GM08714 (cell line): ENCODE results near the gene KRT10.
"Not testable (repeated sequence)": the region's sequence is repeated elsewhere in the genome, so short reads cannot be mapped to it uniquely, and the experiment has no call there.

Experiments
- H3K4me3 ChIP-seq: fragments of 200-500 bp; sonication (Bioruptor generic); 2 replicates; pipeline ENCODE4 v1.5.1; 2014; ENCODE audit warnings: mild to moderate bottlenecking, low read length, inconsistent platforms
- ZNF274 ChIP-seq: IDR thresholded peaks from 2 replicates; pipeline ENCODE4 v1.6.1; 2012; ENCODE audit warnings: mild to moderate bottlenecking, low read depth, low read length

KRT10 gene

DNA sequence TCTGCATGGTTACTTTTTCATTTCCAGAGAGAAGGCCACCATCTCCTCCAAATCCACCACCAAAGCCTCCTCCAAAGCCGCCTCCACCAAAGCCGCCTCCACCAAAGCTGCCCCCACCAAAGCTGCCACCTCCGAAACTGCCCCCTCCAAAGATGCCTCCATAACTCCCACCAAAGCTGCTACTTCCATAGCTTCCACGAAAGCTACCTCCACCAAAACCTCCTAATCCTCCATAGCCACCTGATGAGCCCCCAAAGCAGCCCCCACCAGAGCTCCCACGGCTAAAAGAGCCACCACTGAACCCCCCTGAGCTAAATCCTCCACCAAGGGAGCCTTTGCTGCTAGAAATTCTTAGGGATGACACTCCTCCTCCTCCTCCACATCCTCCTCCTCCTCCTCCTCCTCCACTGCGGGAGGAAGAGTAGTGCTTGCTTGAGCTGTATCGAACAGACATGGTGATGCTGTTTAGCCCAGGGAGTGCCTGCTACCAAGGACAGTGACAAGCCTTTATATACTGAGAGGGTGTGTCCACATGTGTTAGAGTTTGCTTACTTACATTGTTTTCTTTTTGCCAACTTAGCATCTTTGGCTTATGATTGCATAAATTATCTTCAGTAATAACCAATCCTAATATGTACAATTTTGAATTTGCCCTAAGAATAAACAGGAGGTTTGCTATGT lies at the start of gene KRT10:
TSS of gene KRT10 (minus strand) at position 483 of the 681 bp plus-strand sequence. CDS start at position 454, 29 bp downstream.
- H3K4me3 ChIP-seq: no peak within 1 kb of the TSS
- no peak for TF ChIP-seq ZNF274

DNA sequence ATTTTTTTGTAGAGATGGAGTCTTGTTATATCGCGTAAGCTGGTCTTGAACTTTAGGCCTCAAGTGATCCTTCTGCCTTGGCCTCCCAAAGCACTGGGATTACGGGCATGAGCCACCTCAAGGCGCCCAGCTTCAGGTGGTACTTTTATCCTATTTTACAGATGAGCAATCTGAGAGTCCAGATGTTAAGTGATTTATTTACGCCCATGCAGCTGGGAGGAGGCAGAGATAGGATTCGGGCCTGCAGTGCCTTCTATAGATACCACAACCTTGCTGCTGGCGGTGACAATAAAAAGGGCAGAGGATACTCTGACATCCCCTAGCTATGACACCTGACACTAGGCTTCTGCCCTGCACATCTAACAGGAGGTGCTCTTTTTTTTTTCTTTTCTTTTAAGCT lies 48.9 kb upstream of the KRT10 start:
- H3K4me3 ChIP-seq: no peak overlapping the region
- TF ChIP-seq ZNF274: no peak

DNA sequence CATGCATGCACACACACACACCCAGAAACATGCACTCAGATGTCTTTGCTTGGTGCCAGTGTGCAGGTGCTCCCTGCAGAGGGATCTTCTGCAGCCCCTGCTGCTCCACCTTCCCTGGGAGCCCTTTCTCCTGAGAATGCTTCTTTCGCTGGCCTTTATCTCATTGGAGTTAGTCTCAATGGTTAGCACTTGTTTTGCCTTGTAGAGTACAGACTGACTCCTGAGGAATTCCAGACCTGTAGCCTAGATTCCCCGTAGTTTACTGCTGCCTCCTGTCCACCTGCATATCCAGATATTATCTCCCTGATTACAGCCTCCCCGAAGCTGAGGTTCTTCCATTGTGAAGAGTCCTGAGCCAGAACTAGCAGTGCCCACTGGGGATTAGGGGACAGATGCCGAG lies 47.7 kb upstream of the KRT10 start:
- no peak overlapping the region for H3K4me3 ChIP-seq
- TF ChIP-seq ZNF274: no peak

DNA sequence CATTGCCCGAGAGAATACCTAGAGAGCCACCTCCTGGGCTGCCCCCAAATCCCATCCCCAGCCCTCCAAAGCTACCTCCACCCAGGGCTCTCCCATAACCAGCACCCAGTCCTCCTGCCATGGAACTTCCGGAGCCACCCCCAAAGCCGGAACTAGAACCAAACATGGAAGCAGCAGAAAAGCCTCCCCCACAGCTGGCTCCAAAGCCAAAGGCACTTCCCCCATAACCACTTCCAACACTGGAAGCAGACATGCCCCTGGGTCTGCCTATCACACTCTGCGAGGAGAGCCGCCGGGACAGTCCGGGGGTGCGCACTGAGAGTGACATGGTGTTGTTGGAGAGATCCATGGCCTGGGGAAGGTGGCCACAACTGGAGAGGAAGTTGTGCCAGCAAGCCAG lies 44.4 kb upstream of the KRT10 start, which contains the start of gene KRT12:
TSS of gene KRT12 (minus strand) at position 386 of the 400 bp plus-strand sequence. CDS start at position 349, 37 bp downstream.
- no peak for TF ChIP-seq ZNF274

DNA sequence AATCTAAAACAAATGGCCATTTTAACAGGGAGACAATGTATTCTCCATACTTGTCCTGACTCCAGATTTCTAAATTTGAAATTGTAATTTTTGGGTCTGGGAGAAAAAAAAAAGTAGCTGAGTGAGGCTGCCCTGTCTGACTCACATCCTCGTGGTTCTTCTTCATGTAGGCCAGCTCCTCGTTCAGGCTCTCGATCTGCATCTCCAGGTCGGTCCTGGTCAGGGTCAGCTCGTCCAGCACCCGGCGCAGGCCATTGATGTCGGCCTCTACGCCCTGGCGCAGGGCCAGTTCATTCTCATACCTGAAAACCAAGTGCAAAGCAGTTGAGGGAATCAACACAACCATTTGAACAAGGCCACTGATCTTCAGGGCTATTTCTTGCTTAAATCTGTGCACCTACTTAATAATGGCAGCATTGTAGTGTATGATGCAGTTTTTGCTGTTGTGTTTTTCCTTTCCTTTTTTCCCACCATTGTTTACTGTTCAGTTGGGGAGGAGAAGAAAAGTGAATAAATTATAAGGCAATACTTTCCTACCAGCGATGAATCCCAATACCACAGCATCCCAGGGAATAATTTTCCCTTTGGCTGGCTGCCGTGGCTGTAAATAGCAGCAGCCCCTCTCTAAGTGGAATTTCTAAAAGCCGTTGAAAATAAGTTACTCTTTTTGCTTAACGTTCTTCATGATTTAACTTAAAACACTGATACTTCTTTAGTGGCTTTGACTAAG lies 42.4 kb upstream of the KRT10 start:
- TF ChIP-seq ZNF274: no peak
- no peak overlapping the region for H3K4me3 ChIP-seq

More for the DNA sequence above, 44.4 kb upstream of the KRT10 start, which contains the start of gene KRT12:
- H3K4me3 ChIP-seq: no peak within 1 kb of the TSS

DNA sequence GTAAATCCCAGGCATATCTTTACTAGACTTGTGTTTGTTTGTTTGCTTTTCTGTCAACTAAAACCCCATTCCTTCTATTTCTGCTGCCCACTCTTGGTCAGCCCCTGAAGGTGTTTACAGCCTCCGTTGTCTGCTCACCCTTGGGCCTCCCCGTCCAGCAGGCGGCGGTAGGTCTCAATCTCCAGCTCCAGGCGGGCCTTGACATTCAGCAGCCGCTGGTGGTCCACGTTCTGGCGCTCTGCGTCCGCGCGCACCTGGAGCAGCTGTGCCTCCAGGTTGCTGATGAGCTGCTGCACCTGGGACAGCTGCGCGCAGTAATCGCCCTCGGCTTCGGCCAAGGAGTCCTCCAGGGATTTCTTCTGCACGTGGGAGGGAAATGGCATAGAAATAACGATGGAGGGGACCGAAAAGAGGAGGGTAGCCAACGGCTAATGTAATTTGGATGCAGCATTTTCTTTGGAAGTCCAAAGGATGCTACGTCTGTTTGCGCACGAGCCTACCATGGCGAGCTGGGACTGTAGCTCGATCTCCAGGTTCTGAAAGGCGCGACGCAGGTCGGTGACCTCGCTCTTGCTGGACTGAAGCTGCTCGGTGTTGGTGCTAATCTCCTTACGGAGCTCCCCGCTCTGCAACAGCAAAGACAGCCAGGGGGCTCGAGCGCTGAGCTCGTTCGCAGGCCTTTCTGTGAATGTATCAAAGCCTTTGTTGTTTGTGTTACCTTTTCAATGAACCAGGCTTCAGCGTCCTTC lies 40.7 kb upstream of the KRT10 start:
- no peak overlapping the region for H3K4me3 ChIP-seq
- no peak for TF ChIP-seq ZNF274

DNA sequence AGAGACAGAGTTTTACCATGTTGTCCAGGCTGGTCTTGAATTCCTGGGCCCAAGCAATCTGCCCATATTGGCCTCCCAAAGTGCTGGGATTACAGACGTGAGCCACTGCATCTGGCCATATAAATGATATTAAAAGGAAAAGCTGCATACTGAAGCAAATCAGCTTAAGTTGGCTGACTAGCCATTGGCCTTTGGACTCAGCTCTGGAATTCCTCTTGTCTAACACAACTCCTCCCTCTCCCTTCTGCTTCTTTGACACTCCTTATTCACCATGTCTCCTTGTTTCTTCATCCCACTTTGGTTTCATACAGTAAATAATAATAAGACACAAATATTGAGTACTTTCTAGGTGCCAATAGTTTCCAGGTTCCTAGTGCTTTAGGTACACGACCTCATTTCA lies 37.1 kb upstream of the KRT10 start:
- no peak overlapping the region for H3K4me3 ChIP-seq
- no peak for TF ChIP-seq ZNF274

DNA sequence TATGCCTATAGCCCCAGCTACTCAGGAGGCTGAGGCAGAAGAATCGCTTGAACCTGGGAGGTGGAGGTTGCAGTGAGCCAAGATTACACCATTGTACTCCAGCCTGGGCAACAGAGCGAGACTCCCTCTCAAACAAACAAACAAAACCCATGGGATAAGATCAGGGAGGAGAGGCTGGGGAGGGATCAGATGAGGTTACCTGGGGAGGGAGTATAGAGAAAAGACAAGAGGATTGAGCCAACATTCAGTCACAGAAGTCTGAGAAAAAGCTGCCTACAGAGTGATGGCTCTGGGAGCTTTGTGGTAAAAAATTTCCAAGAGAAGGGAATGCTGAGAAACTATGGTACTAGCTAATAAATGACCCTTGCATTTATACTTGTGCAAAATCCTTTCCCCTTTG lies 36.3 kb upstream of the KRT10 start:
- not testable (repeated sequence) for H3K4me3 ChIP-seq

DNA sequence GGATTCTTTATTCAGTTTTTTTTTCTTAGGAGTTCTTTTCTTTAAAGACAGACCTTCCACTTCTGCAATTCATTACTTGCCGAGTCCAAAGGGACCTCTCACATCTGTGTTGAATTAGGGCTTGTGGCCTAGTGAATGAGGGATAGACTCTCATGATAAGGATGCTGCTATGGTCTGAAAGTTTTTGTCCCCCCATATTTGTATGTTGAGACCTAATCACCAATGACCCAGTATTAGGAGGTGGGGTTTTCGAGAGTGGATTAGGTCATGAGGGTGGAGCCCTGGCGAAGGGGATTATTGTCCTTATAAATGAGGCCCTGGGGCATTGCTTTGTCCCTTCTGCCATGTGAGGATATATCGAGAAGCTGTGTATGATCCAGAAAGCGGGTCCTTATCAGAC lies 35.1 kb upstream of the KRT10 start:
- H3K4me3 ChIP-seq: no peak overlapping the region
- no peak for TF ChIP-seq ZNF274

DNA sequence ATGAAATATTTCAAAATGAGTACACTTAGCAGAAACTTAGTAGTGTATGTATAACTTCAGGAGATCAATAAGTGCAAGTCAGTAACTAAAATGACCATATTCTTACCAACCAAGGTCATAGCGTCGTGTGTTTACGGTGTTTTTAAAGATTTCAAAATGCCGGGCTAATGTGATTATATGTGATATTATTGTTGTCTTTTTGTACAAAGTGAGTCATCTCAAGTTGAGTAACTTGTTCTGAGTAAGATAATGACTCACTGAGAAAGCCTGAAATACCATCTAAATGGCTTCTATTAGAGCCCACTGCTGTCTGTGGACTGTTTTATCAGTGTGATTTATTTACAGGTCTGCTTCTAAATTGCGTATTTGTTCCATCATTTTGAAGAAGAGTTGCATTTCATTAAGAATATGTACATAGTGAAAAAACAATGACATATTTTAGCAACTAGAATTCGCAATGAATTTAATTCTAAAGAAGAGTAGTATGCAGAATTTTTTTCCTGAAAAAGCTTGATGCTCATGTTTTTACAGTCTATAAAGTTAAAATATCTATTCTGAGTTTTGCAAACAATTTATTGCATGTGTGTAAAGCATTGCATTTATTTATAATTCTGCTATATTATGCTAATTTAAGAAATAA lies 31.9 kb upstream of the KRT10 start:
- no peak overlapping the region for H3K4me3 ChIP-seq
- TF ChIP-seq ZNF274: no peak

DNA sequence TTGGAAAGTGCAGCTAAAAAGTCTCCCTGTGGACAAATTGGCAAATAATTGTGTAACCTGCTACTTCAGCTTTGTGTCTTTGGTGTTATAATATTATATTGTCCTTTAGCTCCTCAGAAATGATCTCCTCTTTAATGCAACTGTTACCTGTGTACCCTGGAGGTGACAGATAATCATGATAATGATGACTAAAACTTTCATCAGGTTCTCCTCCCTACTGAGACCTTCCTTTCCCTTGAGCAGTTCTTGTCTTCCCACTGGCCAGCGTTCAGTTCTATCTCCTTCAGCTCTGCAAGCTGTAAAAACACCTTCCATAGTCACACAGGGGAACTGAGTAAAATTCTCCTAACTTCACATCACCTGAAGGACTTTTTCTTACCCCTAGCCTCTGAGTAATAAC lies 29.9 kb upstream of the KRT10 start:
- TF ChIP-seq ZNF274: no peak
- H3K4me3 ChIP-seq: no peak overlapping the region

DNA sequence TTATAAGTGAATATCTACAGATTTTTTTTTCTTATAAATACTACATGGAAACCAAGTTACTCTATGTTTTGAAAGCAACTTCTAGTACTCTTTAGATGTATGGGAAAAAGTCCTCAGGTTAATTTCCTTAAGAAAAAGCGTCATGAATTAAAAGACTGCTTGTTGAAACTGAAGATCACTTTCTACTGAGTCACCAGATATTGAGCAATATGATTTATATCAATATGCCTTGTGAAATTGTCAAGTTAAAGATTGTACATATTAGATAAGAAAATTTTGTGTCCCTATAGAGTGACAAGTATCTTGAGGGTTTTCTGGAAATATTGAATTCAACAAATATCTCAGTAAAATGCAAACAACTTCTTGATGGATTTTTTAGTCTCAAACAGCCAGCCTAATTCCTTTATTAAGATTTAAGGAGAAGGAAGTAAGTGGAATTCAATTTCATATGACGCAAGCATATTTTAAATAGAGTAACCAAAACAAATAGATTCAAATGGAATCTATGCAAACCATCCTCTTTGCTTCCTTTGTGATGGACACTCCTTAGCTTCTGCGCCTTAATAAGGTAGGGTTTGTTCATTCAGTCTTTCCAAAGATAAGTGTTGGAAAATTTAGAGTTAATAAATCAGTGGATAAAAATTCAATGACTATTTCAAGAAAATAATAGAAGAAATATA lies 28.0 kb upstream of the KRT10 start:
- no peak for TF ChIP-seq ZNF274
- H3K4me3 ChIP-seq: no peak overlapping the region

DNA sequence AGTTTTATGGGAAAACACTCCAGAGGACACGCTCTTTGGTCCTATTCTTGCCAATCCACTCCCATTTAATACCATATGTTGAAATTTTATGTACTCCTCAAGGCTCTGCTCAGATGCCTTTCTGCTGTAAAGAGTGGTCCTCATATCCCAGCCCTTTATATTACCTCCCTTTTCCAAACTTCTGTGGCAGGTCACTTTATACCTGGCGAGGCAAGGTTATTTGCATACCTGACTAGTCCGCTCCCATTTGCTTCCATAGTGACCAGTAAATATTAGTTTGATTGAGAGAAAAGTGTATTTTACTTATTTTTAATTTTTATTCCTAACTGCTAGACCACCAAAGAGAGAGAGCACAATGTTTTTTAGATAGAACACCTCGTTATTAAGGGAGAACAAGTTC lies 27.3 kb upstream of the KRT10 start:
- no peak for TF ChIP-seq ZNF274
- H3K4me3 ChIP-seq: no peak overlapping the region
